GM12873 (cell line): ENCODE results near the gene CYTH3.

Source experiments
- CTCF ChIP-seq: IDR thresholded peaks from 2 replicates; pipeline ENCODE4 v1.5.1; 2012; ENCODE audit warnings: low read depth, mild to moderate bottlenecking, moderate library complexity, low read length, control low read depth; ENCODE audit not compliant: insufficient read depth; ENCODE audit errors: missing control alignments

Gene CYTH3

GRCh38 chr7:6252748-6253147 lies 19.7 kb downstream of the CYTH3 start:
- TF ChIP-seq CTCF = no peak

- TF ChIP-seq CTCF = no peak
Measured at GRCh38 chr7:6252341-6252746, 20.1 kb downstream of the CYTH3 start.

GRCh38 chr7:6251653-6252052 lies 20.8 kb downstream of the CYTH3 start:
- no peak for TF ChIP-seq CTCF

- no peak for TF ChIP-seq CTCF
Measured at GRCh38 chr7:6250364-6250833, 22.0 kb downstream of the CYTH3 start.

GRCh38 chr7:6249043-6249442 lies 23.4 kb downstream of the CYTH3 start:
- TF ChIP-seq CTCF = no peak

GRCh38 chr7:6248581-6248980 lies 23.8 kb downstream of the CYTH3 start:
- TF ChIP-seq CTCF = no peak

GRCh38 chr7:6246251-6246917 lies 26.0 kb downstream of the CYTH3 start:
- no peak for TF ChIP-seq CTCF
